Peyer's patch (tissue), 4 donors: ENCODE measurements around the gene PRKCI. TPM values are rescaled to one million over a fixed set of nuclear protein-coding genes. Genes with fewer than 3 reads are reported as not detected.

ENCODE experiments used
- DNase-seq, 3 donors: peaks; one replicate each; pipeline ENCODE4 v3.0.0-alpha.2; 2017 to 2019
- H3K27ac ChIP-seq, 4 donors: fragments of 200-600 bp; sonication (generic); one replicate each; pipeline ENCODE4 v1.5.1; 2016 to 2019
- H3K27me3 ChIP-seq, 2 donors: fragments of 200-600 bp; sonication (generic); one replicate each; pipeline ENCODE4 v1.5.1; 2019
- H3K36me3 ChIP-seq, 3 donors: fragments of 200-600 bp; sonication (generic); one replicate each; pipeline ENCODE4 v1.5.1; 2016 to 2019
- H3K4me1 ChIP-seq, 4 donors: fragments of 200-600 bp; sonication (generic); one replicate each; pipeline ENCODE4 v1.5.1; 2016 to 2019
- H3K4me3 ChIP-seq, 4 donors: fragments of 200-600 bp; sonication (generic); 1 replicate in 3 of 4; 2 replicates in 1 of 4; pipeline ENCODE4 v1.5.1; 2016 to 2019; ENCODE audit warnings: mild to moderate bottlenecking in 1 of 4
- H3K9me3 ChIP-seq, 4 donors: fragments of 200-600 bp; sonication (generic); one replicate each; pipeline ENCODE4 v1.5.1; 2016 to 2019; ENCODE audit warnings: mild to moderate bottlenecking in 1 of 4
- CTCF ChIP-seq, 6 experiments: fragments of 450-650 bp in 4 of 6; fragments of 200-600 bp in 2 of 6; sonication (generic) in 1 of 6; IDR thresholded peaks; one replicate each; pipeline ENCODE4 v1.5.1; 2017 to 2019; ENCODE audit warnings: antibody characterized with exemption in 6 of 6, mild to moderate bottlenecking in 3 of 6, moderate library complexity in 1 of 6
- POLR2A ChIP-seq, 2 donors: fragments of 450-650 bp; IDR thresholded peaks; one replicate each; pipeline ENCODE4 v1.5.1; 2017; ENCODE audit warnings: antibody characterized with exemption in 2 of 2, mild to moderate bottlenecking in 2 of 2, moderate library complexity in 2 of 2
- total RNA-seq, 4 donors: library from RNA; depleted of rRNA; stranded (reverse); fragments of >200 nt; gene quantifications; one replicate each; pipeline ENCODE4 v1.1.0, GENCODE V29; 2016

Gene PRKCI
- total RNA-seq, 4 donors from 2014 or later, result 22.1 to 50.3 (median 43.5) TPM

GRCh38 chr3:170225166-170225565 is 2.9 kb downstream of the PRKCI start:
- H3K27ac ChIP-seq, result no peak overlapping the region
- peaks cover 0 to 17% (median 0%) of the 10 kb centered on the region in 4 donors for H3K4me1 ChIP-seq
- no peaks in the 10 kb centered on the region for H3K36me3 ChIP-seq
- no peak for TF ChIP-seq POLR2A (IDR thresholded peaks at IDR 0.05)
- no peak for TF ChIP-seq CTCF (IDR thresholded peaks at IDR 0.05)
- H3K4me3 ChIP-seq, result no peak overlapping the region
- DNase-seq, result no peak
- H3K9me3 ChIP-seq, result no peaks in the 10 kb centered on the region
- no peaks in the 10 kb centered on the region for H3K27me3 ChIP-seq

DNA sequence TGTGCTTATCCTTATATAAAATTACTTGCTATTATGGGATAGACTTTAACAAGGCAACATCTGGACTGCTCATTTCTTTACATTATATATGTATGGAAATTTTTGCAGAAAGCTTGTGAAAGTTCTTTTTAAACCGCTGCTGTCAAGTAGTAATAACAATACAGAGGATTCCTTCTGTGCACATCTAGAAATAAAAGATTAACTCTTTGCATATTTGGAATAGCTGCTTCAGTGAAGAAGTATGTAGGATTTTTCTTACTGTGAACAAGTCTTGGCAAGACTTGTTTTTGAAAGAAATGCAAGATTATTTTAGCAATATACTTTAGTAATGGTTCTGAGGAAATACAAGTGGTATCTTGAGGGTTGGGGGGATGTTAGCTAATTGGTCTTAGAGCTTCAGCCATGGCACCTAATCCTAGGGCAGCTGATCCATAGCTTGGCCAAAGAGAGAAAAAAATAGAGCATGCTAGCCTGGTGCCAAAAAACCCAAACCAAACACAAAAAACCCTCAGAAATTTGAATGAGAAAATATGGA is 4.3 kb downstream of the PRKCI start:
- H3K27ac ChIP-seq, result no peak overlapping the region
- peaks cover 0 to 16% (median 0%) of the 10 kb centered on the region in 4 donors for H3K4me1 ChIP-seq
- no peaks in the 10 kb centered on the region for H3K36me3 ChIP-seq
- no peaks in the 10 kb centered on the region for H3K9me3 ChIP-seq
- H3K4me3 ChIP-seq, result no peak overlapping the region
- DNase-seq, result no peak
- TF ChIP-seq CTCF (IDR thresholded peaks at IDR 0.05) (no peak), POLR2A (IDR thresholded peaks at IDR 0.05) (no peak)
- no peaks in the 10 kb centered on the region for H3K27me3 ChIP-seq

DNA sequence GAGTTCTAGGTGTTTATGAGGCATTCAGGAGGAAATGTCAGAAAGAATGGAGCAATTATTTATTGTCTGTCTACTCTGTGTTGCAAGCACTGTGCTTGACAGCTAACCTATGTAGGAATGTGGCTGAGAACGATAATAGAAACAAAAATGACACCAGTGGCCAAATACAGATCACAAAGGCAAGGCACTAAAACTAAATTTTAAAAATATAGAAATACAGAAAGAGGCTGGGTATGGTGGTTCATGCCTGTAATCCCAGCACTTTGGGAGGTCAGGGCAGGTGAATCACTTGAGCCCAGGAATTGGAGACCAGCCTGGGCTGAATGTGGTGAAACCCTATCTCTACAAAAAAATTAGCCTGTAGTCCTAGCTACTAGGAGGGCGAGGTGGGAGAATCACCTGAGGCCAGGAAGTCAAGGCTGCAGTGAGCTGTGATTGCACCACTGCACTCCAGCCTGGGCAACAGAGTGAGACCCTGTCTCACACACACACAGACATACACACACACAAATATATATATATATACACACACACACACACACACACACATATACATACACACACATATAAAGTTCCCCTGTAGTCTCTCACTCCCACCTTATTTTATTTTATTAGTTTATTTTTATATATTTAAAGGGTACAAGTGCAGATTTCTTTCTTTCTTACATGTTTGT is 6.0 kb downstream of the PRKCI start:
- H3K9me3 ChIP-seq, result no peaks in the 10 kb centered on the region
- no peak for TF ChIP-seq POLR2A (IDR thresholded peaks at IDR 0.05)
- peaks cover 0 to 12% (median 0%) of the 10 kb centered on the region in 4 donors for H3K4me1 ChIP-seq
- H3K27ac ChIP-seq, result no peak overlapping the region
- no peaks in the 10 kb centered on the region for H3K36me3 ChIP-seq
- no peak overlapping the region for H3K4me3 ChIP-seq
- no peak for DNase-seq
- no peaks in the 10 kb centered on the region for H3K27me3 ChIP-seq

- peaks cover 0 to 18% (median 0%) of the 10 kb centered on the region in 3 donors for H3K36me3 ChIP-seq
- H3K4me3 ChIP-seq, result no peak overlapping the region
- H3K9me3 ChIP-seq, result no peaks in the 10 kb centered on the region
- DNase-seq, result no peak
- TF ChIP-seq POLR2A (IDR thresholded peaks at IDR 0.05) (no peak), CTCF (IDR thresholded peaks at IDR 0.05) (no peak)
- H3K4me1 ChIP-seq, result peaks cover 0 to 3% (median 0%) of the 10 kb centered on the region in 4 donors
- no peak overlapping the region for H3K27ac ChIP-seq
- no peaks in the 10 kb centered on the region for H3K27me3 ChIP-seq
Observed at GRCh38 chr3:170232266-170232665, 10.0 kb downstream of the PRKCI start.

- Histone ChIP-seq H3K4me3 (no peak overlapping the region), H3K27me3 (no peaks in the 10 kb centered on the region), H3K4me1 (no peaks in the 10 kb centered on the region), H3K9me3 (no peaks in the 10 kb centered on the region), H3K27ac (no peak overlapping the region), H3K36me3 (peaks cover 0 to 19% (median 0%) of the 10 kb centered on the region in 3 donors)
- no peak for TF ChIP-seq CTCF (IDR thresholded peaks at IDR 0.05)
- TF ChIP-seq POLR2A (IDR thresholded peaks at IDR 0.05), result no peak
- no peak for DNase-seq
Observed at GRCh38 chr3:170233530-170233929, 11.3 kb downstream of the PRKCI start.

GRCh38 chr3:170240142-170240541 is 17.9 kb downstream of the PRKCI start:
- no peaks in the 10 kb centered on the region for H3K27me3 ChIP-seq
- H3K27ac ChIP-seq, result no peak overlapping the region
- no peaks in the 10 kb centered on the region for H3K9me3 ChIP-seq
- TF ChIP-seq CTCF (IDR thresholded peaks at IDR 0.05), result no peak
- no peak for TF ChIP-seq POLR2A (IDR thresholded peaks at IDR 0.05)
- peaks cover 0 to 25% (median 0%) of the 10 kb centered on the region in 3 donors for H3K36me3 ChIP-seq
- no peak overlapping the region for H3K4me3 ChIP-seq
- no peak for DNase-seq
- no peaks in the 10 kb centered on the region for H3K4me1 ChIP-seq
